ENCODE data around the gene CMIP. TPM values are rescaled to one million over a fixed set of nuclear protein-coding genes. Genes with fewer than 3 reads are reported as not detected.
A peak's percentile ranks its signal among the peaks of the same experiment; 100 is the strongest.

The CMIP gene
- total RNA-seq, 1 experiment from 2014 or later: 1.4 TPM

- H3K36me3 ChIP-seq: no peaks in the 10 kb centered on the region; the same call in 1 of the 2 replicates
- no peaks in the 10 kb centered on the region for H3K27me3 ChIP-seq
- no peak overlapping the region for H3K4me3 ChIP-seq
- no peaks in the 10 kb centered on the region for H3K9me3 ChIP-seq
- no peak for DNase-seq
These were observed 164.8 kb downstream of the CMIP start for GRCh38 chr16:81609323-81609892.

- H3K9me3 ChIP-seq: no peaks in the 10 kb centered on the region
- DNase-seq: peak; percentile 85
- no peak overlapping the region for H3K4me3 ChIP-seq
- no peaks in the 10 kb centered on the region; the same call in 1 of the 2 replicates for H3K36me3 ChIP-seq
- no peaks in the 10 kb centered on the region for H3K27me3 ChIP-seq
These were observed 165.7 kb downstream of the CMIP start for GRCh38 chr16:81610144-81610842.

- Histone ChIP-seq H3K4me3 (no peak overlapping the region), H3K36me3 (no peaks in the 10 kb centered on the region; the same call in 1 of the 2 replicates), H3K27me3 (no peaks in the 10 kb centered on the region), H3K9me3 (no peaks in the 10 kb centered on the region)
- no peak for DNase-seq
These were observed 166.3 kb downstream of the CMIP start for GRCh38 chr16:81610936-81611335.

GRCh38 chr16:81611721-81612120 is 167.1 kb downstream of the CMIP start:
- no peaks in the 10 kb centered on the region; the same call in 1 of the 2 replicates for H3K36me3 ChIP-seq
- H3K4me3 ChIP-seq: no peak overlapping the region
- H3K27me3 ChIP-seq: no peaks in the 10 kb centered on the region
- H3K9me3 ChIP-seq: no peaks in the 10 kb centered on the region
- no peak for DNase-seq

- peak; percentile 48 for DNase-seq
- H3K4me3 ChIP-seq: no peak overlapping the region
- no peaks in the 10 kb centered on the region; the same call in 1 of the 2 replicates for H3K36me3 ChIP-seq
- H3K27me3 ChIP-seq: no peaks in the 10 kb centered on the region
- no peaks in the 10 kb centered on the region for H3K9me3 ChIP-seq
These were observed 167.9 kb downstream of the CMIP start for GRCh38 chr16:81612351-81613163.

GRCh38 chr16:81614171-81614570 is 169.6 kb downstream of the CMIP start:
- no peak overlapping the region for H3K4me3 ChIP-seq

GRCh38 chr16:81614654-81615359 is 170.2 kb downstream of the CMIP start:
- Histone ChIP-seq H3K36me3 (no peaks in the 10 kb centered on the region; the same call in 1 of the 2 replicates), H3K27me3 (no peaks in the 10 kb centered on the region), H3K9me3 (no peaks in the 10 kb centered on the region), H3K4me3 (no peak overlapping the region)
- no peak for DNase-seq

More at GRCh38 chr16:81614171-81614570, 169.6 kb downstream of the CMIP start:
- Histone ChIP-seq H3K36me3 (no peaks in the 10 kb centered on the region; the same call in 1 of the 2 replicates), H3K9me3 (no peaks in the 10 kb centered on the region), H3K27me3 (no peaks in the 10 kb centered on the region)
- DNase-seq: no peak

GRCh38 chr16:81615411-81615810 is 170.8 kb downstream of the CMIP start:
- H3K9me3 ChIP-seq: no peaks in the 10 kb centered on the region
- no peak for DNase-seq
- no peaks in the 10 kb centered on the region; the same call in 1 of the 2 replicates for H3K36me3 ChIP-seq
- H3K27me3 ChIP-seq: no peaks in the 10 kb centered on the region
- H3K4me3 ChIP-seq: no peak overlapping the region

- no peak for DNase-seq
- Histone ChIP-seq H3K36me3 (no peaks in the 10 kb centered on the region; the same call in 1 of the 2 replicates), H3K27me3 (no peaks in the 10 kb centered on the region), H3K4me3 (no peak overlapping the region), H3K9me3 (no peaks in the 10 kb centered on the region)
These were observed 171.2 kb downstream of the CMIP start for GRCh38 chr16:81615833-81616232.

- Histone ChIP-seq H3K9me3 (no peaks in the 10 kb centered on the region), H3K36me3 (no peaks in the 10 kb centered on the region), H3K27me3 (no peaks in the 10 kb centered on the region), H3K4me3 (no peak overlapping the region)
- DNase-seq: peak; percentile 54
These were observed 171.9 kb downstream of the CMIP start for GRCh38 chr16:81616321-81617020.

GRCh38 chr16:81617021-81617346 is 172.4 kb downstream of the CMIP start:
- no peak for DNase-seq
- no peak overlapping the region for H3K4me3 ChIP-seq

GRCh38 chr16:81618187-81618586 is 173.6 kb downstream of the CMIP start:
- Histone ChIP-seq H3K9me3 (no peaks in the 10 kb centered on the region), H3K27me3 (no peaks in the 10 kb centered on the region), H3K4me3 (no peak overlapping the region), H3K36me3 (peaks cover 4% of the 10 kb centered on the region; the same call in 1 of the 2 replicates)
- DNase-seq: no peak

More at GRCh38 chr16:81617021-81617346, 172.4 kb downstream of the CMIP start:
- no peaks in the 10 kb centered on the region for H3K27me3 ChIP-seq
- H3K36me3 ChIP-seq: no peaks in the 10 kb centered on the region
- H3K9me3 ChIP-seq: no peaks in the 10 kb centered on the region

- DNase-seq: no peak
- Histone ChIP-seq H3K4me3 (no peak overlapping the region), H3K27me3 (no peaks in the 10 kb centered on the region), H3K36me3 (peaks cover 4% of the 10 kb centered on the region; the same call in 1 of the 2 replicates), H3K9me3 (no peaks in the 10 kb centered on the region)
These were observed 174.1 kb downstream of the CMIP start for GRCh38 chr16:81618661-81619060.

GRCh38 chr16:81620029-81620428 is 175.4 kb downstream of the CMIP start:
- peaks cover 4% of the 10 kb centered on the region; the same call in 1 of the 2 replicates for H3K36me3 ChIP-seq
- no peak overlapping the region for H3K4me3 ChIP-seq
- DNase-seq: no peak
- no peaks in the 10 kb centered on the region for H3K27me3 ChIP-seq
- no peaks in the 10 kb centered on the region for H3K9me3 ChIP-seq

- no peaks in the 10 kb centered on the region for H3K27me3 ChIP-seq
- DNase-seq: no peak
These were observed 176.2 kb downstream of the CMIP start for GRCh38 chr16:81620796-81621195.

GRCh38 chr16:81621496-81621895 is 176.9 kb downstream of the CMIP start:
- Histone ChIP-seq H3K9me3 (no peaks in the 10 kb centered on the region), H3K36me3 (peaks cover 4% of the 10 kb centered on the region; the same call in 1 of the 2 replicates), H3K27me3 (no peaks in the 10 kb centered on the region), H3K4me3 (no peak overlapping the region)
- no peak for DNase-seq

More at GRCh38 chr16:81620796-81621195, 176.2 kb downstream of the CMIP start:
- no peak overlapping the region for H3K4me3 ChIP-seq
- peaks cover 4% of the 10 kb centered on the region; the same call in 1 of the 2 replicates for H3K36me3 ChIP-seq
- H3K9me3 ChIP-seq: no peaks in the 10 kb centered on the region

Data from MG63 (cell line).